Measurements from ENCODE around the gene ASMTL.

- TF ChIP-seq CTCF (IDR thresholded peaks at IDR 0.05; ENCODE audit: insufficient read depth, low read length): no peak
- TF ChIP-seq POLR2AphosphoS5 (IDR thresholded peaks at IDR 0.05; ENCODE audit: low read depth): no peak
- TF ChIP-seq REST (IDR thresholded peaks at IDR 0.05; ENCODE audit: insufficient replicate concordance, low read depth): no peak
- no peak for TF ChIP-seq GABPA (IDR thresholded peaks at IDR 0.05; ENCODE audit: low read depth)
These were observed 821 bp downstream of the ASMTL start for GRCh38 chrX:1451661-1452515.

All from HL-60 (cell line).